Activated naive CD4-positive, alpha-beta T cell treated with anti-CD3 and anti-CD28 coated beads, Interleukin-2, amount 50 U/mL, for 24 hours (primary cell): ENCODE measurements around the gene CLSTN2.

Experiments
- H3K27ac Mint-ChIP-seq: one replicate; pipeline ENCODE4 v1.8.0; 2021; ENCODE audit warnings: mild to moderate bottlenecking, mixed read lengths
- H3K27me3 Mint-ChIP-seq: one replicate; pipeline ENCODE4 v1.8.0; 2021; ENCODE audit warnings: mixed read lengths
- H3K36me3 Mint-ChIP-seq: one replicate; pipeline ENCODE4 v1.8.0; 2021; ENCODE audit warnings: mixed read lengths
- H3K4me1 Mint-ChIP-seq: one replicate; pipeline ENCODE4 v1.8.0; 2021; ENCODE audit warnings: mixed read lengths
- H3K4me3 Mint-ChIP-seq: one replicate; pipeline ENCODE4 v1.8.0; 2021; ENCODE audit warnings: mild to moderate bottlenecking, mixed read lengths
- H3K9me3 Mint-ChIP-seq: one replicate; pipeline ENCODE4 v1.8.0; 2021; ENCODE audit warnings: mixed read lengths

The CLSTN2 gene

DNA sequence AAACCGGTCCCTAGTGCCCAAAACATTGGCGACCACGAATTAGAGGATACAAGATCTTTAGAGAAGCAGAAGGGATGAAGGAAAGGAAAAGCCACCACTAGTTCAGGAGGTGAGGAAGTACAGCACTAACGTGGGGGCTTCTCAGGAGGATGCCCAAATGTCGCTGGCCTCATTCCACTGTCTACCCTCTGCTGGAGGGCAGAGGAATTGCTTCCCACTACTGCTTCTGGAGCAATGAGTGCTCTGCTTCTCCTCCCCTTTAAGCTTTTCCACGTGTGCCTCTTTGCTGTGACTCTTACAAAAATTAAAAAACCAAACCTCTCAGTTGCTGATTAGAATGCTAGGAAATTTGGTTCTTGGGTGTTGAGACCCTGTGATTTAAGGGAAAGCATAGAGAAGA lies 281.3 kb downstream of the CLSTN2 start:
- Mint-ChIP-seq H3K4me3 (no peak overlapping the region), H3K27ac (no peak overlapping the region), H3K9me3 (no peaks in the 10 kb centered on the region), H3K4me1 (no peaks in the 10 kb centered on the region), H3K27me3 (peaks cover 3% of the 10 kb centered on the region), H3K36me3 (no peaks in the 10 kb centered on the region)

DNA sequence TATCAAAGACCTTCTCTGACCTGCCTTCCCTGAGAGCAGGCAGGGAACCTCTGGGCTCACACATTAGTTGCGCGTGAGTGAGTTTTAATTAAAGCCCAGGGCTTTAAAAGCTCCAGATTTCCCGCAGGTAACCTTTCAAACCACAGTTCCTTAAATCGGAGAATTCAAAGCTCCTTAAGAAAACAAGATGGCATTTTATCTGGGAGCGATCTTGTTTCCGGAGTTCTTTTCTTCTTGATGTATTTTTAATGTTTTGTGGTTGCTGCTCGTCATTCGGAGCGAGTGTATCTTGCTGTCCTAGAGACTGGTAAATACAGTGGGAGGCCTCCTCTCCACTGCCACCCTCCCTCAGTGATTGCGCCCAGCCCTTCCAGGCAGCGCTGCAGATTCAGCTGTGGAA lies 284.3 kb downstream of the CLSTN2 start:
- Mint-ChIP-seq H3K9me3 (no peaks in the 10 kb centered on the region), H3K27me3 (peaks cover 5% of the 10 kb centered on the region), H3K36me3 (no peaks in the 10 kb centered on the region), H3K4me1 (no peaks in the 10 kb centered on the region), H3K27ac (no peak overlapping the region), H3K4me3 (no peak overlapping the region)

DNA sequence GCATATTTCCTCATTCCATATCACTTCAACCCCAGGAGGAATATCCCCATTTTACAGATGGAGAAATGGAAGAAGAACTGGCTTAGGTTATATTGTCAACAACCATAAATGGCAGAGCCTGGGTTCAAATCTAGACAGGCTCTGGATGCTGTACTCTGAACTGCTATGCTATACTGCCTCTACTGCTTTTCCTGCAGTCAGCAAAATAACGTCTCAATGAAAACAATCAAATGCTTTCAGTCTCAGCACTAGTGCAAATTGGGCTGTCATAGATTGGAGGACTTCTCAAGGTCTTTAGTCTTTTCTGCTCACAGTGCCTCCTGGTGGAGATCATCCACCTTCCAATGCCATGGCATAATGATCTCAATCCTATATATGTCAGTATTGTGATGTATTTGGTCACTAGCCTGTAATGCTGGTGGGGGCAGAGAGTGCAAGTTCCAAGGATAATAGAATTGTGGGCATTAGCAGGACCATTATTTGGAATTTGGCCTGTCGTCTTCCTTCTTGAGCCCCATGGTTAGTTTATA lies 285.0 kb downstream of the CLSTN2 start:
- peaks cover 5% of the 10 kb centered on the region for H3K27me3 Mint-ChIP-seq
- no peak overlapping the region for H3K27ac Mint-ChIP-seq
- no peak overlapping the region for H3K4me3 Mint-ChIP-seq
- no peaks in the 10 kb centered on the region for H3K9me3 Mint-ChIP-seq
- H3K4me1 Mint-ChIP-seq, result no peaks in the 10 kb centered on the region
- H3K36me3 Mint-ChIP-seq, result no peaks in the 10 kb centered on the region

DNA sequence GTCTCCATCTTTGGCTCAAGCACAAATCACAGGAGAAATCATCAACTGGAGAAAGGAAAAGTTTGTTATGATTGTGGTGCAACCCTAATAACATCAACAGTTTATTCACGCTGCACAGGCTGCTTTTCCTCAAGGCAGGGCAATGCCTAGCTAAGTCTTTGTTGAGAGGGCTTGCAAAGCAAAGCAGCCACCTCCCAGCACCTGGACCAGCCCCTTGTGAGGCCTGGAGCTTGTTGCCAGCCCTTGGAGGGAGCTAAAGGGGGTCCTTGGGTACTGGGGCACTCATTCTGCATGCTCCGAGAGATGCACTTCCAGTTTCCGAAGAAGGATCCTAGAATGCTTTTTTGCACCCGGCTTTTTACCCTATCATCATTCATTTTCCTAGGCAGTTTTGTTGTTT lies 288.2 kb downstream of the CLSTN2 start:
- H3K9me3 Mint-ChIP-seq, result peaks cover 3% of the 10 kb centered on the region
- H3K4me1 Mint-ChIP-seq, result no peaks in the 10 kb centered on the region
- H3K27ac Mint-ChIP-seq, result no peak overlapping the region
- peaks cover 4% of the 10 kb centered on the region for H3K27me3 Mint-ChIP-seq
- no peaks in the 10 kb centered on the region for H3K36me3 Mint-ChIP-seq
- H3K4me3 Mint-ChIP-seq, result no peak overlapping the region

DNA sequence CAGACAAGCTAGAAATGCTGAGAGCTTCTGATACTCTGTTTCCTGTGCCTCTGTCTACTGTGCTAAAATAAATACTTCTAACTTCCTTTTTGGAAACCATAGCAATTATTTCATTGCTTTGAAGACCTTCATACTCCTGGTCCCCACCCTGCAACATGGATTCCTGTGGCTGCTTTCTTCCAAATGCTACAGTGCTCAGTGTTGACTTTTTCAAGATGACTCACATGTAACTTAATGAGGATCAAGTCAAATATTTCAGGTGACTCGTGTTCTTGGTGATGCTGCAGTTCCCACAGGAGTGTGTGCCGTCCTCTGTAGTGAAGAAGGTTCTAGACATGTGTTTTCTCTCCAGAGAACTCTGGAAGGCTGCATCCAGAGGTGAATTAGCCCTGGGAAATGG lies 288.6 kb downstream of the CLSTN2 start:
- no peak overlapping the region for H3K4me3 Mint-ChIP-seq
- no peaks in the 10 kb centered on the region for H3K36me3 Mint-ChIP-seq
- peaks cover 4% of the 10 kb centered on the region for H3K27me3 Mint-ChIP-seq
- H3K4me1 Mint-ChIP-seq, result no peaks in the 10 kb centered on the region
- H3K9me3 Mint-ChIP-seq, result peaks cover 7% of the 10 kb centered on the region
- H3K27ac Mint-ChIP-seq, result no peak overlapping the region

DNA sequence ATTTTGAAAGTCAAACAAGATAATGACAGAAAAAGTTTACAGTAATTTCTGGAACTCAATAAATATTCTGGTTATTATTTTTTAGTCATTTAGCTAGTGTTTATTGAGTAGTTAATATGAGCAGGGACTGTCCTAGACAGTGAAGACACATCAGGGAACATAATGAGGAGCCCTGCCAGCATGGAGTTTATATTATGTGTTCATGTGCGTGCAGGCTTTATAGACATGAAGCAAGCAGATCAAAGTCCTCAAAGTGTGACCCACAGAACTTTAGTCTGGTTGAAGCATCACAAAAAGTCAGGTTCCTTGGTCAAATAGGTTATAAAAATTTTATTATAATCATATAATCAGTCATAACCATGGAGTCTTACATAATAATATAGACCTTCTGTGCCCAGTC lies 289.3 kb downstream of the CLSTN2 start:
- H3K9me3 Mint-ChIP-seq, result peaks cover 9% of the 10 kb centered on the region
- H3K4me3 Mint-ChIP-seq, result no peak overlapping the region
- no peak overlapping the region for H3K27ac Mint-ChIP-seq
- H3K4me1 Mint-ChIP-seq, result no peaks in the 10 kb centered on the region
- H3K36me3 Mint-ChIP-seq, result no peaks in the 10 kb centered on the region
- H3K27me3 Mint-ChIP-seq, result peaks cover 4% of the 10 kb centered on the region

DNA sequence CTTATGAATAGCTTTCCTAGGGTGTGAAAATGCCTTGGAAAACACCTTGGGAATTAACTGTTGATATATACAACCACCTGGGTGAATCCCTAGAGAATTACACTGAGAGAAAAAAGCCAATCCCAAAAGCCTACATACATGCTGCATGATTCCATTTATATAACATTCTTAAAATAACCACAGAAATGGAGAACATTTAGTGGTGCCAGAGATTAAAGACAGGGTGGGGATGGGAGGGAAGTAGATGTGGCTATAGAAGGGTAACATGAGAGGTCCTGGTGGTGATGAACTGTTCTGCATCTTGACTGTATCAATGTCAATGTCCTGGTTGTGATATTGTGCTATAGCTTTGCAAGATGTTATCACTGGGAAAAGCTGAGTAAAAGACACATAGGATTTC lies 291.0 kb downstream of the CLSTN2 start:
- H3K36me3 Mint-ChIP-seq, result no peaks in the 10 kb centered on the region
- H3K9me3 Mint-ChIP-seq, result peaks cover 9% of the 10 kb centered on the region
- H3K4me1 Mint-ChIP-seq, result no peaks in the 10 kb centered on the region
- H3K27me3 Mint-ChIP-seq, result peaks cover 2% of the 10 kb centered on the region
- no peak overlapping the region for H3K4me3 Mint-ChIP-seq
- H3K27ac Mint-ChIP-seq, result no peak overlapping the region

DNA sequence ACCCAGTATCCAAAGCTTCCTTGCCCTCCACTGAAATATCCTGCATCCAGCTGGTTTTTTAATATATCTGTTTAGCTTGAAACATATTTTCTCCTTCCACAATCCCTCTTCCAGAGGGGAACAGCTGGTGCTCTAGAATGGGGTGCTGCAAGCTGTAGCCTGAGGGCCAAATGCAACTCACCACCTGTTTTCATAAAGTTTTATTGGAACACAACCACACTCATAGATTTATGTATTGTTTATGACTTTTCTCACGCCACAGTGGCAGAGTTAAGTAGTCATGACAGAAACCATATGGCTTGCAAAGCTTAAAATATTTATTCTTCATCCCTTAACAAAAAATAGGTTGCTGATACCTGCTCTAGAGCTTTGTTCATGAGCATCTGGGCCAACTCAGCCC lies 298.7 kb downstream of the CLSTN2 start:
- Mint-ChIP-seq H3K4me1 (no peaks in the 10 kb centered on the region), H3K9me3 (peaks cover under 1% of the 10 kb centered on the region), H3K27ac (no peak overlapping the region), H3K27me3 (peaks cover 2% of the 10 kb centered on the region), H3K36me3 (no peaks in the 10 kb centered on the region), H3K4me3 (no peak overlapping the region)

DNA sequence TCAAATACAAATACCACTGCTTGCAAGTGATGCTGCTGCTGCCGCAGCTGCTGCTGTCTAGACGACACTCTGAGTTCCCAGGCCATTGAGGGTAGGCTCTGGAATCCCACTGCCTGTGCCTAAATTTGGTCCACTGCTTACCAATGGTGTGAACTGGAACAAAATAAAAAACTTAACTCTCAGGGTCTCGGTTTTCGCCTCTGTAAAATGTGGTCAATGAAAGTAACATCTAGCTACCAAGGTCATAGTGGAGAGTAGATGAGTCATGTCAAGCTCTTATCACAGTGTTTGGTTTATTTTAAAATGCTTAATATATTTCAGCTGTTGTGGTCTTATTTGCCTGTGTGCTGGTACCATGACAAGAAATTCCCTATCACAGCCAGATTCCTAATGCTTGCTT lies 299.3 kb downstream of the CLSTN2 start:
- Mint-ChIP-seq H3K36me3 (no peaks in the 10 kb centered on the region), H3K27ac (no peak overlapping the region), H3K27me3 (peaks cover 2% of the 10 kb centered on the region), H3K4me1 (no peaks in the 10 kb centered on the region), H3K9me3 (no peaks in the 10 kb centered on the region), H3K4me3 (no peak overlapping the region)

DNA sequence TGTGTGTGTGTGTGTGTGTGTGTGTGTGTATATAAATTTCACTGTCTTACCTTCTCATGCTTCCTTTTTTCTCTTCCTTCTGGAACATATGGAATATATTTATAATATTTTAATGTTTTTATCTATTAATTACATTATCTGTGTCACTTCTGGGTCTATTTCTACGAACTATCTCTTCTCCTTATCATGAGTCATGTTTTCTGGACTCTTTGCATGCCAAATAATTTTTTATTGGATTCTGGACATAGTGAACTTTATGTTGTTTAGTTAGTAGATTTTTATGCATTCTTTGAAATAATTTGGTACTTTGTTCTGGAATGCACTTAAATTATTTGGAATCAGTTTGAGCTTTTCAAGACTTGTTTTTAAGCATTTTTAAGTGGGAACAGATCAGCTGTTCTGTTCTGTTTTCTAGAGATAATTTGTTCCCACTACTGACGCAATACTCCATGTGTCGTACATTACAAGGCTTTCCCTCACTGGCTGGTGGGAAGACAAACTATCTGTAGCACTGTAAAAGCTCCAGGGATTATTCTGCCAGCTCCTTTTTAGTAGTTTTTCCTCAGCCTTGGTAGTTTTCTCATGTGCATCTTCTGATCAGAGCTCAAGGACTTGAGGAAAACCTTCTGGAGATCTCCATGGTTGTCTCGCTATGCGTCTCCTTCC lies 302.0 kb downstream of the CLSTN2 start:
- Mint-ChIP-seq H3K9me3 (no peaks in the 10 kb centered on the region), H3K27me3 (peaks cover 4% of the 10 kb centered on the region), H3K36me3 (no peaks in the 10 kb centered on the region), H3K27ac (no peak overlapping the region), H3K4me3 (no peak overlapping the region), H3K4me1 (no peaks in the 10 kb centered on the region)

DNA sequence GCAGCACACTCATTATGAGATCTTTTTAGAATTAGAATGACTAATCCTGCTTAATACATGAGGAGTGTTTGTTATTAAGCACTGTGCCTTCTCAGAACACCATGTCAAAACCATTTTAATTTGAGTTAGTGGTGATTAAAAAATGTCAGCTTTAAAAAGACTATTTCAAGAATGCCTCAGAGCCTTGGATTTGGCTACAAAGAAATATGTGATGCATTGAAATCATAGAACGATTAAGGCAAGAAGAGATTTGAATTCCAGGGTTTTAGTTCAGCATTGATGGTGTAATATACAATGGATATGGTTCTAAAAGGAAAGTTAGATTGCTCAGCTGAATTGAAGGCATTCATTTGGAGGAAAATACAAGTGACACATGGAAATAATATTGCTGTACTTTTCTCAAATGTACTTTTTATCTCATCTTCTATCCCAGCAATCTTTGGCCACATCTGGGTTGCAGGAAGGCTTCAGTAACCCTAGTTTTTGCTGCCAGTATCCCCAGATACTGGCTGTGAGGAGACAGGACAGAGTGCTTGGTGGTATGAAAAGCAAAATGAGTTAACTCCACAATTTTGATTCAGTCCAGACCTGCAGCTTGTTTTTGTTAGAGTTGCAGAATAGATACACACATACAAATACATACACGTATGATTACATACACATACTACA lies 303.8 kb downstream of the CLSTN2 start:
- no peaks in the 10 kb centered on the region for H3K36me3 Mint-ChIP-seq
- no peaks in the 10 kb centered on the region for H3K9me3 Mint-ChIP-seq
- H3K4me3 Mint-ChIP-seq, result no peak overlapping the region
- no peaks in the 10 kb centered on the region for H3K4me1 Mint-ChIP-seq
- peaks cover 6% of the 10 kb centered on the region for H3K27me3 Mint-ChIP-seq
- H3K27ac Mint-ChIP-seq, result no peak overlapping the region

DNA sequence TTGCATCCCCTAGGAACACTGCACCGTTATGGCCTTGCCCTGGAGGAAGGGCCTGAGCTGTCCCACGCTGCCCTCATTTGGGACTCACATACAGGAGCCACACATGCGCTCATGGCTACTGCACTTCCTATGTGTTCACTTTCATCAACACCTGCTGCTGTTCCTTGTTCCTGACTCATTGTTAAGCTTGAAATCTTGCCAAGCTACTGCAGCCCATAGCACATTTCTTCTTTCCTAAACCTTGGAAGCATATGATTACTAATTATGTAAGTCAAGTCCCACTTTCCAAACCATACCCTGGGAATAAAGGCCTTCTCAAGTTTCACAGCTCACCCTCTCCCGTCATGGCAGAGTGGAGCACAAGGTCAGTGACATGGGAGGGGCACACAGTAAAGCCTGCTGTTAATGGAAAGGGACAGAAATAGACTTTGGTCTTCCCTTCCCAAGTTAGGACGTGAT lies 307.9 kb downstream of the CLSTN2 start:
- no peak overlapping the region for H3K4me3 Mint-ChIP-seq
- no peaks in the 10 kb centered on the region for H3K9me3 Mint-ChIP-seq
- no peaks in the 10 kb centered on the region for H3K4me1 Mint-ChIP-seq
- peaks cover 5% of the 10 kb centered on the region for H3K27me3 Mint-ChIP-seq
- H3K36me3 Mint-ChIP-seq, result no peaks in the 10 kb centered on the region
- no peak overlapping the region for H3K27ac Mint-ChIP-seq

DNA sequence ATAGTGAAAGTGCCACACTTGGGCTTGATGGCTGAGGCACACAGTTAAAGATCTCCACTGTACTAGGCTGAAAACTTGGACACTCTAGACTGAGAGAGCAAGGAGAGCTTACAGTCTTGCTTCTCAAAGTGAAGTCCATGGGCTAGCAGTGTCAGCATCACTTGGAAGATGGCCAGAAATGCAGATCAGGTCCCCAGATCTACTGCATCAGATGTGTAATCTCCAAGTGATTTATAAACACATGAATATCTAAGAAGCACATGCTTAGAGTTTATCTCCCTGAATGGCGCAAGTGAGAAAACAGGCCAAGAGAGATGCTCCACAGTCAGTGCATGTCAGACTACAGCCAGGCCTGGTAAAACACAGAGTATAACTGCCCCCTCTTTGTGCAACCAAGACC lies 308.6 kb downstream of the CLSTN2 start:
- Mint-ChIP-seq H3K4me3 (no peak overlapping the region), H3K27ac (no peak overlapping the region), H3K27me3 (peaks cover 5% of the 10 kb centered on the region), H3K36me3 (no peaks in the 10 kb centered on the region), H3K4me1 (no peaks in the 10 kb centered on the region), H3K9me3 (no peaks in the 10 kb centered on the region)

DNA sequence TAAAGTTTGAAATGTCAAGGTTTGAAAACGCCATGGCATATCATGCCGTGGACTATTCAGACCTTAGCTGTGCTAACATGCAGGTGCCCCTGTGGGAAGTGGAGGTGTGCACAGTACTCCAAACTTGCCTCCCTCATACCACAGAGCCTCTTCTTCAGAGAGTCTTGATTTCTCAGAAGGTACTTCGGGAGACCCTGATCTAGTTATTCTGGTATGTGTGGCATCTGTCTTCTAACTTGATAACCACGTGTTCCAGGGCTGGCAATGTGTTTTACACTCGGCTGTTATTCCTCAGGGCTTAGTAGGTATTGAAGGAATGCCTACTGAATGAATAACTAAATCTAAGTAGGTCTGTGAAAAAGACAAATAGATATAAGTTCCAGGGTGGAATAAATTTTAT lies 309.9 kb downstream of the CLSTN2 start:
- Mint-ChIP-seq H3K36me3 (no peaks in the 10 kb centered on the region), H3K4me3 (no peak overlapping the region), H3K9me3 (no peaks in the 10 kb centered on the region), H3K4me1 (no peaks in the 10 kb centered on the region), H3K27ac (no peak overlapping the region), H3K27me3 (peaks cover 5% of the 10 kb centered on the region)

DNA sequence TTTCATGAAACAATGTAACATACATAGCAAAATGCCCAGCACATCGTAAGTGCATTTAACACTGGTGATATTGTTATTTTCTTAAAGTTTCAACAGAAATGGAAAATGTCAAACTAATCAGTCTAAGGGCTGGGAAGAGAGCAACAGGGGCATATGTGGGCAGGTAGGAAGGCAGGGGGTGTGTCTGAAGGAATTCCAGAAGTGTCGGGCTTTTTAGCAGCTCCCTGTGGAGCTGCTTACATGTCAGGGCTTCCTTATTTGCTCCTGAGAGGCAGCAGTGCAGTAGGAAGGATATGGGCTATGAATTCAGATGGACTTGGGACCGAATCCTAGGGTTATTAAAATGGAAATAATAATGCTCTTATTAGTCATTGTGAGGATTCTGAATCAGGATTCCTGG lies 311.6 kb downstream of the CLSTN2 start:
- Mint-ChIP-seq H3K4me3 (no peak overlapping the region), H3K9me3 (no peaks in the 10 kb centered on the region), H3K27ac (no peak overlapping the region), H3K27me3 (peaks cover 3% of the 10 kb centered on the region), H3K4me1 (no peaks in the 10 kb centered on the region), H3K36me3 (no peaks in the 10 kb centered on the region)

DNA sequence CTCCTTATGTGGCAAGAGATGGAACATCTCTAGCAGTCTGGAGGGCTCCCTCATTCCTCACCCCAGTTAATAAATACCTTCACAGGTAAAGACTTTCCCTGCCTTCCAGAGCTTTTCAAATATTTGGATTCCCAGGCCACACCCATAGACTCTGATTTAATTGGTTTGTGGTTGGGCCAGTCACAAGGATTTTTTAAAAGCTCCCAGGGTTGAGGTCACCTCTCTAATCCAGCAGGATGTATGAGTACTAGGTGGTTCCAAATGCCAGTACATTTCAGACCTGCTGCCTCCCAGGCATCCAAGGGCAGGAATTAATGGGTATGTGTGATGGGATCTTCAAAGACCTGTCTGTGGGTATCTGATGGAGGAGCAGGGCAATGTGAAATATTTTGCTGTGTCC lies 312.8 kb downstream of the CLSTN2 start:
- H3K27ac Mint-ChIP-seq, result no peak overlapping the region
- H3K36me3 Mint-ChIP-seq, result no peaks in the 10 kb centered on the region
- no peak overlapping the region for H3K4me3 Mint-ChIP-seq
- peaks cover 3% of the 10 kb centered on the region for H3K27me3 Mint-ChIP-seq
- H3K9me3 Mint-ChIP-seq, result no peaks in the 10 kb centered on the region
- H3K4me1 Mint-ChIP-seq, result no peaks in the 10 kb centered on the region
